ENCODE data around the gene RFX8.
"Not testable (repeated sequence)": the region's sequence is repeated elsewhere in the genome, so short reads cannot be mapped to it uniquely, and the experiment has no call there.

Gene RFX8

GRCh38 chr2:101372792-101373191 is 102.1 kb downstream of the RFX8 start:
- no peak for DNase-seq

- DNase-seq: no peak
Measured at GRCh38 chr2:101371636-101372035, 103.3 kb downstream of the RFX8 start.

- no peak for DNase-seq
Measured at GRCh38 chr2:101369100-101369499, 105.8 kb downstream of the RFX8 start.

- DNase-seq: no peak
Measured at GRCh38 chr2:101368376-101368775, 106.5 kb downstream of the RFX8 start.

GRCh38 chr2:101367508-101367907 is 107.4 kb downstream of the RFX8 start:
- DNase-seq: no peak

- DNase-seq: no peak
Measured at GRCh38 chr2:101364878-101365277, 110.0 kb downstream of the RFX8 start.

GRCh38 chr2:101362777-101363176 is 112.1 kb downstream of the RFX8 start:
- DNase-seq: no peak

GRCh38 chr2:101362316-101362715 is 112.6 kb downstream of the RFX8 start:
- no peak for DNase-seq

GRCh38 chr2:101361522-101361921 is 113.4 kb downstream of the RFX8 start:
- no peak for DNase-seq

- no peak for DNase-seq
Measured at GRCh38 chr2:101361121-101361520, 113.8 kb downstream of the RFX8 start.

GRCh38 chr2:101360232-101360631 is 114.7 kb downstream of the RFX8 start:
- DNase-seq: no peak

- no peak for DNase-seq
Measured at GRCh38 chr2:101359410-101359954, 115.4 kb downstream of the RFX8 start.

- no peak for DNase-seq
Measured at GRCh38 chr2:101357376-101357775, 117.5 kb downstream of the RFX8 start.

- DNase-seq: no peak
Measured at GRCh38 chr2:101356521-101356920, 118.4 kb downstream of the RFX8 start.

- DNase-seq: no peak
Measured at GRCh38 chr2:101356055-101356454, 118.9 kb downstream of the RFX8 start.

GRCh38 chr2:101355401-101356054 is 119.4 kb downstream of the RFX8 start:
- no peak for DNase-seq

GRCh38 chr2:101354420-101355311 is 120.2 kb downstream of the RFX8 start:
- DNase-seq: no peak

- DNase-seq: not testable (repeated sequence)
Measured at GRCh38 chr2:101352631-101353030, 122.3 kb downstream of the RFX8 start.

GRCh38 chr2:101351207-101351606 is 123.7 kb downstream of the RFX8 start:
- DNase-seq: no peak

GRCh38 chr2:101349893-101350662 is 124.8 kb downstream of the RFX8 start:
- no peak for DNase-seq

GRCh38 chr2:101348883-101349282 is 126.0 kb downstream of the RFX8 start:
- no peak for DNase-seq
